NCI-H2196 treated with DMSO at 0.1 percent for 48 hours (cell line): ENCODE data around the gene GPSM1.

ENCODE experiments used
- DNase-seq: peaks from one replicate; lab custom pipeline; 2025; ENCODE audit not compliant: unreplicated experiment; lab: John Stamatoyannopoulos, UW

The GPSM1 gene

GRCh38 chr9:136327304-136327974 lies at the start of gene GPSM1:
Gene GPSM1, plus strand, starts transcription at chr9:136327539. Its CDS starts 157 bp downstream, at chr9:136327696.
- no peak for DNase-seq

GRCh38 chr9:136277746-136278145 lies 49.6 kb upstream of the GPSM1 start:
- no peak for DNase-seq

- DNase-seq: no peak
Observed at GRCh38 chr9:136278221-136278620, 49.1 kb upstream of the GPSM1 start.

GRCh38 chr9:136278894-136279293 lies 48.4 kb upstream of the GPSM1 start:
- no peak for DNase-seq

GRCh38 chr9:136279471-136279870 lies 47.9 kb upstream of the GPSM1 start:
- DNase-seq: no peak

GRCh38 chr9:136280535-136281315 lies 46.6 kb upstream of the GPSM1 start:
- DNase-seq: no peak

- DNase-seq: no peak
Observed at GRCh38 chr9:136281421-136282271, 45.7 kb upstream of the GPSM1 start.

GRCh38 chr9:136282272-136282861 lies 45.0 kb upstream of the GPSM1 start:
- no peak for DNase-seq

GRCh38 chr9:136283291-136284235 lies 43.8 kb upstream of the GPSM1 start:
- peak; percentile 70 for DNase-seq

GRCh38 chr9:136284311-136284710 lies 43.0 kb upstream of the GPSM1 start:
- DNase-seq: no peak

- DNase-seq: no peak
Observed at GRCh38 chr9:136284951-136285350, 42.4 kb upstream of the GPSM1 start.

- DNase-seq: no peak
Observed at GRCh38 chr9:136285501-136286358, 41.6 kb upstream of the GPSM1 start.

GRCh38 chr9:136286359-136286986 lies 40.9 kb upstream of the GPSM1 start:
- DNase-seq: no peak

GRCh38 chr9:136286987-136287379 lies 40.4 kb upstream of the GPSM1 start:
- DNase-seq: no peak

- DNase-seq: no peak
Observed at GRCh38 chr9:136287960-136288753, 39.2 kb upstream of the GPSM1 start.

GRCh38 chr9:136289651-136290507 lies 37.5 kb upstream of the GPSM1 start:
- no peak for DNase-seq

- no peak for DNase-seq
Observed at GRCh38 chr9:136290508-136291000, 36.8 kb upstream of the GPSM1 start.
